Measurements from ENCODE around the gene ZCCHC14.

GRCh38 chr16:87437911-87438610 is 54.8 kb downstream of the ZCCHC14 start:
- TF ChIP-seq EZH2phosphoT487 (IDR thresholded peaks at IDR 0.05; ENCODE audit: insufficient read depth, low read depth) (no peak), EZH2 (IDR thresholded peaks at IDR 0.05; ENCODE audit: insufficient read depth, poor library complexity, severe bottlenecking) (no peak)
